Naive B cell (primary cell): ENCODE measurements around the gene WDR75. TPM values are rescaled to one million over a fixed set of nuclear protein-coding genes. Genes with fewer than 3 reads are reported as not detected.
A peak's percentile ranks its signal among the peaks of the same experiment; 100 is the strongest.

Experiments
- ATAC-seq, 2 donors: fragments of 150-1000 bp; cut with Tn5 transposase; 2 replicates each; pipeline ENCODE4 v1.10.0; 2021; ENCODE audit warnings: low read depth in 2 of 2, mild to moderate bottlenecking in 2 of 2, moderate library complexity in 2 of 2
- DNase-seq: peaks from one replicate; pipeline ENCODE4 v3.0.0; 2022
- H3K27ac Mint-ChIP-seq, 6 donors: one replicate each; pipeline ENCODE4 v1.8.0; 2020 to 2022; ENCODE audit warnings: mild to moderate bottlenecking in 6 of 6, mixed read lengths in 6 of 6, moderate library complexity in 5 of 6, inconsistent platforms in 2 of 6
- H3K27me3 Mint-ChIP-seq, 3 donors: one replicate each; pipeline ENCODE4 v1.8.0; 2021 to 2022; ENCODE audit warnings: mixed read lengths in 3 of 3, mild to moderate bottlenecking in 1 of 3
- H3K36me3 Mint-ChIP-seq, 2 donors: one replicate each; pipeline ENCODE4 v1.8.0; 2020 to 2022; ENCODE audit warnings: mixed read lengths in 2 of 2, inconsistent platforms in 1 of 2, mild to moderate bottlenecking in 1 of 2
- H3K4me1 Mint-ChIP-seq, 3 donors: one replicate each; pipeline ENCODE4 v1.8.0; 2020 to 2022; ENCODE audit warnings: mixed read lengths in 3 of 3, inconsistent platforms in 1 of 3, mild to moderate bottlenecking in 1 of 3, moderate library complexity in 1 of 3
- H3K4me3 Mint-ChIP-seq, 8 donors: one replicate each; pipeline ENCODE4 v1.8.0; 2020 to 2022; ENCODE audit warnings: mild to moderate bottlenecking in 8 of 8, mixed read lengths in 8 of 8, moderate library complexity in 8 of 8, inconsistent platforms in 2 of 8
- H3K9me3 Mint-ChIP-seq, 7 donors: one replicate each; pipeline ENCODE4 v1.8.0; 2020 to 2022; ENCODE audit warnings: mixed read lengths in 7 of 7, mild to moderate bottlenecking in 5 of 7, inconsistent platforms in 2 of 7, moderate library complexity in 1 of 7
- polyA plus RNA-seq, 6 donors: library from polyadenylated mRNA; unstranded; fragments of 300-500 nt; fragmentation: Illumina TruSeq; gene quantifications; one replicate each; pipeline ENCODE4 v1.2.3, GENCODE V29; 2021; ENCODE audit warnings: low read depth in 6 of 6

WDR75 gene
- polyA plus RNA-seq, 6 donors from 2014 or later, result 3.9 to 15.5 (median 13.8) TPM

- ATAC-seq (no peak), DNase-seq (no peak)
- Mint-ChIP-seq H3K27me3 (peaks cover 8 to 18% (median 15%) of the 10 kb centered on the region in 3 donors), H3K36me3 (peaks cover 0 to 7% of the 10 kb centered on the region in 2 donors), H3K9me3 (peaks cover 0 to 20% (median 9%) of the 10 kb centered on the region in 7 donors), H3K4me1 (no peaks in the 10 kb centered on the region), H3K4me3 (no peak overlapping the region), H3K27ac (no peak overlapping the region)
Measured at GRCh38 chr2:189511960-189512319, 70.7 kb downstream of the WDR75 start.

GRCh38 chr2:189512879-189513278, 71.6 kb downstream of the WDR75 start:
- DNase-seq, result no peak
- Mint-ChIP-seq H3K36me3 (peaks cover 0 to 7% of the 10 kb centered on the region in 2 donors), H3K4me3 (no peak overlapping the region), H3K27ac (no peak overlapping the region), H3K4me1 (no peaks in the 10 kb centered on the region), H3K9me3 (peaks cover 0 to 20% (median 9%) of the 10 kb centered on the region in 7 donors), H3K27me3 (peaks cover 14 to 18% (median 15%) of the 10 kb centered on the region in 3 donors)
- no peak for ATAC-seq

GRCh38 chr2:189514104-189514503, 72.8 kb downstream of the WDR75 start:
- H3K4me3 Mint-ChIP-seq, result no peak overlapping the region
- H3K27me3 Mint-ChIP-seq, result peaks cover 10 to 18% (median 16%) of the 10 kb centered on the region in 3 donors
- H3K27ac Mint-ChIP-seq, result no peak overlapping the region
- H3K36me3 Mint-ChIP-seq, result peaks cover 0 to 4% of the 10 kb centered on the region in 2 donors
- no peak for DNase-seq
- H3K9me3 Mint-ChIP-seq, result peaks cover 0 to 9% (median 6%) of the 10 kb centered on the region in 7 donors
- no peaks in the 10 kb centered on the region for H3K4me1 Mint-ChIP-seq
- ATAC-seq, result no peak

- Mint-ChIP-seq H3K4me3 (no peak overlapping the region), H3K27ac (no peak overlapping the region), H3K9me3 (peaks cover 0 to 4% (median 2%) of the 10 kb centered on the region in 7 donors), H3K36me3 (no peaks in the 10 kb centered on the region), H3K4me1 (no peaks in the 10 kb centered on the region), H3K27me3 (peaks cover 8 to 19% (median 18%) of the 10 kb centered on the region in 3 donors)
- no peak for ATAC-seq
- no peak for DNase-seq
Measured at GRCh38 chr2:189515264-189515663, 74.0 kb downstream of the WDR75 start.

GRCh38 chr2:189516546-189516945, 75.3 kb downstream of the WDR75 start:
- Mint-ChIP-seq H3K9me3 (peaks cover 0 to 4% (median 0%) of the 10 kb centered on the region in 7 donors), H3K4me3 (no peak overlapping the region), H3K27me3 (peaks cover 8 to 19% (median 18%) of the 10 kb centered on the region in 3 donors), H3K4me1 (no peaks in the 10 kb centered on the region), H3K27ac (no peak overlapping the region), H3K36me3 (no peaks in the 10 kb centered on the region)
- ATAC-seq (no peak), DNase-seq (no peak)

- Mint-ChIP-seq H3K4me3 (no peak overlapping the region), H3K4me1 (no peaks in the 10 kb centered on the region), H3K27ac (no peak overlapping the region), H3K36me3 (no peaks in the 10 kb centered on the region), H3K9me3 (peaks cover 0 to 4% (median 0%) of the 10 kb centered on the region in 7 donors), H3K27me3 (peaks cover 8 to 18% (median 17%) of the 10 kb centered on the region in 3 donors)
- ATAC-seq (no peak), DNase-seq (no peak)
Measured at GRCh38 chr2:189517847-189518535, 76.7 kb downstream of the WDR75 start.

- Mint-ChIP-seq H3K4me3 (no peak overlapping the region), H3K27me3 (peaks cover 0 to 11% (median 8%) of the 10 kb centered on the region in 3 donors), H3K36me3 (no peaks in the 10 kb centered on the region), H3K4me1 (no peaks in the 10 kb centered on the region), H3K9me3 (peaks cover 0 to 4% (median 0%) of the 10 kb centered on the region in 7 donors), H3K27ac (no peak overlapping the region)
- ATAC-seq (no peak), DNase-seq (no peak)
Measured at GRCh38 chr2:189519631-189520387, 78.5 kb downstream of the WDR75 start.

GRCh38 chr2:189521699-189522434, 80.6 kb downstream of the WDR75 start:
- H3K4me3 Mint-ChIP-seq, result no peak overlapping the region

GRCh38 chr2:189522435-189523151, 81.3 kb downstream of the WDR75 start:
- Mint-ChIP-seq H3K4me3 (no peak overlapping the region), H3K27ac (peak overlapping the region in 1 of 6 donors; percentile 8), H3K4me1 (no peaks in the 10 kb centered on the region), H3K27me3 (peaks cover 0 to 5% (median 0%) of the 10 kb centered on the region in 3 donors), H3K9me3 (peaks cover 0 to 2% (median 0%) of the 10 kb centered on the region in 7 donors), H3K36me3 (no peaks in the 10 kb centered on the region)
- DNase-seq (no peak), ATAC-seq (no peak)

More at GRCh38 chr2:189521699-189522434, 80.6 kb downstream of the WDR75 start:
- H3K27me3 Mint-ChIP-seq, result peaks cover 0 to 11% (median 0%) of the 10 kb centered on the region in 3 donors
- ATAC-seq (no peak), DNase-seq (no peak)
- H3K9me3 Mint-ChIP-seq, result peaks cover 0 to 4% (median 0%) of the 10 kb centered on the region in 7 donors
- no peak overlapping the region for H3K27ac Mint-ChIP-seq
- no peaks in the 10 kb centered on the region for H3K36me3 Mint-ChIP-seq
- no peaks in the 10 kb centered on the region for H3K4me1 Mint-ChIP-seq

GRCh38 chr2:189524746-189525145, 83.5 kb downstream of the WDR75 start:
- DNase-seq (no peak), ATAC-seq (no peak)
- peaks cover 0 to 8% (median 0%) of the 10 kb centered on the region in 3 donors for H3K27me3 Mint-ChIP-seq
- no peaks in the 10 kb centered on the region for H3K36me3 Mint-ChIP-seq
- no peak overlapping the region for H3K27ac Mint-ChIP-seq
- H3K4me1 Mint-ChIP-seq, result no peaks in the 10 kb centered on the region
- no peaks in the 10 kb centered on the region for H3K9me3 Mint-ChIP-seq
- H3K4me3 Mint-ChIP-seq, result no peak overlapping the region
